Progenitor cell of endocrine pancreas (in vitro differentiated cells): ENCODE data around the gene ZNF503. TPM values are rescaled to one million over a fixed set of nuclear protein-coding genes. Genes with fewer than 3 reads are reported as not detected.

Source experiments
- DNase-seq: peaks from one replicate; pipeline ENCODE4 v3.0.0; 2021; ENCODE audit warnings: low spot score; ENCODE audit not compliant: unreplicated experiment
- H3K27ac Mint-ChIP-seq: 2 replicates; pipeline ENCODE4 v1.8.0; 2021; ENCODE audit warnings: mild to moderate bottlenecking, moderate library complexity, mixed read lengths
- H3K27me3 Mint-ChIP-seq: 2 replicates; pipeline ENCODE4 v1.8.0; 2021; ENCODE audit warnings: mixed read lengths
- H3K36me3 Mint-ChIP-seq: 2 replicates; pipeline ENCODE4 v1.8.0; 2022; ENCODE audit warnings: mixed read lengths; ENCODE audit not compliant: insufficient read depth
- H3K4me1 Mint-ChIP-seq: 2 replicates; pipeline ENCODE4 v1.8.0; 2021; ENCODE audit warnings: low read depth, mixed read lengths
- H3K4me3 Mint-ChIP-seq: 2 replicates; pipeline ENCODE4 v1.8.0; 2021; ENCODE audit warnings: low read depth, mild to moderate bottlenecking, moderate library complexity, mixed read lengths
- H3K9me3 Mint-ChIP-seq: 2 replicates; pipeline ENCODE4 v1.8.0; 2021; ENCODE audit warnings: low read depth, mixed read lengths
- CTCF ChIP-seq: fragments of 200-600 bp; sonication (generic); IDR thresholded peaks from one replicate; pipeline ENCODE4 v1.5.0; 2021; ENCODE audit warnings: antibody characterized with exemption, mild to moderate bottlenecking; ENCODE audit not compliant: unreplicated experiment
- total RNA-seq: library from RNA; stranded (reverse); gene quantifications from 2 replicates; pipeline ENCODE4 v1.2.1, GENCODE V29; 2021

The ZNF503 gene
- total RNA-seq, 1 donor from 2014 or later: 33.7 TPM

GRCh38 chr10:75422913-75423312 lies 21.3 kb upstream of the ZNF503 start:
- no peak for DNase-seq
- Mint-ChIP-seq H3K4me3 (no peak overlapping the region), H3K27ac (no peak overlapping the region), H3K9me3 (no peaks in the 10 kb centered on the region), H3K27me3 (peaks cover 23% of the 10 kb centered on the region), H3K36me3 (no peaks in the 10 kb centered on the region), H3K4me1 (no peaks in the 10 kb centered on the region)
- TF ChIP-seq CTCF: no peak

- TF ChIP-seq CTCF: no peak
- H3K27ac Mint-ChIP-seq: no peak overlapping the region
- H3K9me3 Mint-ChIP-seq: no peaks in the 10 kb centered on the region
- H3K4me3 Mint-ChIP-seq: no peak overlapping the region
- peaks cover 51% of the 10 kb centered on the region for H3K27me3 Mint-ChIP-seq
- H3K36me3 Mint-ChIP-seq: no peaks in the 10 kb centered on the region
- peaks cover 1% of the 10 kb centered on the region for H3K4me1 Mint-ChIP-seq
- DNase-seq: no peak
Measured at GRCh38 chr10:75418712-75419111, 17.1 kb upstream of the ZNF503 start.

GRCh38 chr10:75418293-75418692 lies 16.7 kb upstream of the ZNF503 start:
- H3K27ac Mint-ChIP-seq: no peak overlapping the region
- peaks cover 1% of the 10 kb centered on the region for H3K4me1 Mint-ChIP-seq
- no peaks in the 10 kb centered on the region for H3K36me3 Mint-ChIP-seq
- no peaks in the 10 kb centered on the region for H3K9me3 Mint-ChIP-seq
- no peak for DNase-seq
- no peak overlapping the region for H3K4me3 Mint-ChIP-seq
- TF ChIP-seq CTCF: no peak
- H3K27me3 Mint-ChIP-seq: peaks cover 51% of the 10 kb centered on the region

GRCh38 chr10:75417522-75417927 lies 16.0 kb upstream of the ZNF503 start:
- H3K4me3 Mint-ChIP-seq: no peak overlapping the region
- H3K27ac Mint-ChIP-seq: no peak overlapping the region
- peaks cover 1% of the 10 kb centered on the region for H3K4me1 Mint-ChIP-seq
- TF ChIP-seq CTCF: no peak
- DNase-seq: no peak
- H3K36me3 Mint-ChIP-seq: no peaks in the 10 kb centered on the region
- H3K27me3 Mint-ChIP-seq: peaks cover 48% of the 10 kb centered on the region
- no peaks in the 10 kb centered on the region for H3K9me3 Mint-ChIP-seq

DNA sequence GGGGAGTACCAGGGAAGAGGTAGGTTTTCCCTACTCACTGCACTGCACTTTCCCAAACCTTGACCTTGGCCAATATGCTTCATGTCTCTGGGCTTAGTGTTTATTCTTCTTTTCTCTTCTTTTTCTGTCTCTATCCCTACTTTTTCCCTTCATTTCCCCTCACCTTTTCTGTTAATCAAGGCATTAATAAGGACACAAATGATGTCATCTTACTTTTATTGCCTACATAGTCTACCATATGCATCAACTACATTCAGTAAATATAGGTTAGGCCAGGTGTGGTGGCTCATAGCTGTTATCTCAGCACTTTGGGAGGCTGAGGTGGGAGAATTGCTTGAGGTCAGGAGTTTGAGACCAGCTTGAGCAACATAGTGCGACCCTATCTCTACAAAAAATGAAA lies 13.0 kb upstream of the ZNF503 start:
- TF ChIP-seq CTCF: no peak

More for the DNA sequence above, 13.0 kb upstream of the ZNF503 start:
- H3K27ac Mint-ChIP-seq: no peak overlapping the region
- DNase-seq: no peak
- no peak overlapping the region for H3K4me3 Mint-ChIP-seq
- H3K4me1 Mint-ChIP-seq: peaks cover 8% of the 10 kb centered on the region
- no peaks in the 10 kb centered on the region for H3K9me3 Mint-ChIP-seq
- peaks cover 61% of the 10 kb centered on the region for H3K27me3 Mint-ChIP-seq
- H3K36me3 Mint-ChIP-seq: peaks cover 2% of the 10 kb centered on the region
